BE2C (cell line): ENCODE results near the gene SSPN.

Source experiments
- DNase-seq: peaks from one replicate; pipeline ENCODE4 v3.0.0-alpha.2; 2020
- H3K27me3 ChIP-seq: fragments of 250-450 bp; sonication (Bioruptor Pico); 2 replicates; pipeline ENCODE4 v1.5.1; 2020; ENCODE audit warnings: mild to moderate bottlenecking
- H3K36me3 ChIP-seq: fragments of 250-450 bp; sonication (Bioruptor Pico); 2 replicates; pipeline ENCODE4 v1.5.1; 2020; ENCODE audit warnings: mild to moderate bottlenecking
- H3K4me1 ChIP-seq: fragments of 250-450 bp; sonication (Bioruptor Pico); 2 replicates; pipeline ENCODE4 v1.5.1; 2020
- H3K4me3 ChIP-seq: 2 replicates; pipeline ENCODE4 v1.5.1; 2011; ENCODE audit warnings: low read depth, low read length
- H3K9me3 ChIP-seq: fragments of 250-450 bp; sonication (Bioruptor Pico); 2 replicates; pipeline ENCODE4 v1.5.1; 2020
- CTCF ChIP-seq: IDR thresholded peaks from 2 replicates; pipeline ENCODE4 v1.5.1; 2012; ENCODE audit warnings: mild to moderate bottlenecking, low read depth, low read length

The SSPN gene

GRCh38 chr12:26273811-26274210, 78.4 kb downstream of the SSPN start:
- Histone ChIP-seq H3K36me3 (no peaks in the 10 kb centered on the region), H3K9me3 (0 out of 2 replicates have a peak, but pooled peaks cover 3% of the 10 kb centered on the region), H3K4me3 (no peak overlapping the region), H3K27me3 (no peaks in the 10 kb centered on the region), H3K4me1 (peaks cover 18% of the 10 kb centered on the region)
- peak; percentile 45 for DNase-seq
- no peak for TF ChIP-seq CTCF

- Histone ChIP-seq H3K9me3 (0 out of 2 replicates have a peak, but pooled peaks cover 3% of the 10 kb centered on the region), H3K27me3 (no peaks in the 10 kb centered on the region), H3K4me1 (peaks cover 18% of the 10 kb centered on the region), H3K4me3 (no peak overlapping the region), H3K36me3 (no peaks in the 10 kb centered on the region)
- peak; percentile 25 for TF ChIP-seq CTCF
- peak; percentile 69 for DNase-seq
These were observed 79.3 kb downstream of the SSPN start for GRCh38 chr12:26274441-26275312.

- no peaks in the 10 kb centered on the region for H3K27me3 ChIP-seq
- no peak for TF ChIP-seq CTCF
- no peaks in the 10 kb centered on the region for H3K36me3 ChIP-seq
- DNase-seq: no peak
- peaks cover 18% of the 10 kb centered on the region for H3K4me1 ChIP-seq
- no peak overlapping the region for H3K4me3 ChIP-seq
- H3K9me3 ChIP-seq: 0 out of 2 replicates have a peak, but pooled peaks cover 3% of the 10 kb centered on the region
These were observed 80.1 kb downstream of the SSPN start for GRCh38 chr12:26275313-26276131.

GRCh38 chr12:26276709-26277108, 81.3 kb downstream of the SSPN start:
- H3K9me3 ChIP-seq: 0 out of 2 replicates have a peak, but pooled peaks cover 3% of the 10 kb centered on the region
- no peak overlapping the region for H3K4me3 ChIP-seq
- TF ChIP-seq CTCF: no peak
- H3K27me3 ChIP-seq: no peaks in the 10 kb centered on the region
- no peaks in the 10 kb centered on the region for H3K36me3 ChIP-seq
- peaks cover 18% of the 10 kb centered on the region for H3K4me1 ChIP-seq
- no peak for DNase-seq

GRCh38 chr12:26277506-26278246, 82.3 kb downstream of the SSPN start:
- Histone ChIP-seq H3K4me1 (peaks cover 18% of the 10 kb centered on the region), H3K36me3 (no peaks in the 10 kb centered on the region), H3K27me3 (no peaks in the 10 kb centered on the region), H3K4me3 (no peak overlapping the region), H3K9me3 (0 out of 2 replicates have a peak, but pooled peaks cover 3% of the 10 kb centered on the region)
- TF ChIP-seq CTCF: no peak
- no peak for DNase-seq
